ENCODE measurements around the gene FSTL4.

The FSTL4 gene

DNA sequence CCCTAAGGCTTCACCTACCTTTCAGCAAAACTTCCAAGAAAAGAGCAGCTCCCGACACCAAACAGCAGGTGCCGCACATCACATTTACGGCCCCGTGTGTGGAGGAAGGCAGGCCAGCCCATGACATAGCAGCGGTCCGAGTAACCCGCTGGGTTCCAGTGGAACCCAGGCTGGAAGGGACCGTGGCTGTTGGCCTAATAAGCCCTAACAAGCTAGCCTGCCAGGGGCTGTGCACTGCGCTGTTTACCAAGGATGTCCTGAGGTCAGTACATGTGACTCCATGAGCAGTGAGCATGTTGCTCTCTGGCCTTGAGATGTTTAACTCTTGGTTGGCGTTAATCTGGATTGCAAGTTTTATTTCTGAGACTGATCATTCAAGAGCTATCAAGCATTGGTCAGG is 131.5 kb downstream of the FSTL4 start:
- Histone ChIP-seq H3K79me2 (ENCODE audit: insufficient read depth, low read length) (no peaks in the 10 kb centered on the region), H3K27me3 (ENCODE audit: insufficient read depth, low read length, poor library complexity) (peaks cover 12% of the 10 kb centered on the region), H3K9me3 (ENCODE audit: insufficient read depth, low read length, severe bottlenecking) (no peaks in the 10 kb centered on the region), H3K27ac (ENCODE audit: low read length) (no peak overlapping the region), H3K36me3 (ENCODE audit: insufficient read depth, low read length) (no peaks in the 10 kb centered on the region), H4K20me1 (ENCODE audit: insufficient read depth, low read length) (no peaks in the 10 kb centered on the region), H3K4me1 (ENCODE audit: insufficient read depth, low read length) (no peaks in the 10 kb centered on the region), H2AFZ (ENCODE audit: low read depth, low read length) (no peak overlapping the region), H3K4me2 (ENCODE audit: insufficient read depth, low read length) (no peak overlapping the region), H3K9ac (ENCODE audit: low read depth, low read length) (no peak overlapping the region), H3K4me3 (ENCODE audit: low read depth in 1 of 2, low read length in 2 of 2) (no peak overlapping the region)
- TF ChIP-seq, protein P1, sequence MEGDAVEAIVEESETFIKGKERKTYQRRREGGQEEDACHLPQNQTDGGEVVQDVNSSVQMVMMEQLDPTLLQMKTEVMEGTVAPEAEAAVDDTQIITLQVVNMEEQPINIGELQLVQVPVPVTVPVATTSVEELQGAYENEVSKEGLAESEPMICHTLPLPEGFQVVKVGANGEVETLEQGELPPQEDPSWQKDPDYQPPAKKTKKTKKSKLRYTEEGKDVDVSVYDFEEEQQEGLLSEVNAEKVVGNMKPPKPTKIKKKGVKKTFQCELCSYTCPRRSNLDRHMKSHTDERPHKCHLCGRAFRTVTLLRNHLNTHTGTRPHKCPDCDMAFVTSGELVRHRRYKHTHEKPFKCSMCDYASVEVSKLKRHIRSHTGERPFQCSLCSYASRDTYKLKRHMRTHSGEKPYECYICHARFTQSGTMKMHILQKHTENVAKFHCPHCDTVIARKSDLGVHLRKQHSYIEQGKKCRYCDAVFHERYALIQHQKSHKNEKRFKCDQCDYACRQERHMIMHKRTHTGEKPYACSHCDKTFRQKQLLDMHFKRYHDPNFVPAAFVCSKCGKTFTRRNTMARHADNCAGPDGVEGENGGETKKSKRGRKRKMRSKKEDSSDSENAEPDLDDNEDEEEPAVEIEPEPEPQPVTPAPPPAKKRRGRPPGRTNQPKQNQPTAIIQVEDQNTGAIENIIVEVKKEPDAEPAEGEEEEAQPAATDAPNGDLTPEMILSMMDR (IDR thresholded peaks at IDR 0.05; ENCODE audit: borderline replicate concordance, extremely low read depth, low read length, poor library complexity, severe bottlenecking): no peak
- no peak for TF ChIP-seq EZH2 (IDR thresholded peaks at IDR 0.05; ENCODE audit: borderline replicate concordance, low read depth, low read length, severe bottlenecking)
- no peak for ATAC-seq (ENCODE audit: insufficient read depth, low read depth)
- no peak for DNase-seq

DNA sequence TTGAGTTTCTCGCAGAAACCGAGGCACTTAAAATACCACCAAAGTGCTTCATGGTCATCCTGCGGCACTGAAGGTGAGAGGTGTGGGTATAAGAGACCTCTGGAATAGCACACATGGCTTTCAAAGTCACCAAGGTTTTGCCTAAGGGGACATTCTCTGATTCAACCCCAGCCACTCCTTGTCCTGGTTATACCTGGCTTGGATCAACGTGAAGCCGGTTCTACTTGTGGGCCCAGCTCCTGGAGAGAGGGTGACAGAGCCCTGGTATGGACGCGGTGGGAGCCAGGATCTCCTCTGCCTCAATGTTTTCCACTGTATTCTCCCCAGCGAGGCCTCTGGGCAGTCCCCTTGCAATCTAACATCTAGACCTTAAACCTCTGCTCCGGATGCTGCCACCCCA is 132.0 kb downstream of the FSTL4 start:
- Histone ChIP-seq H3K9ac (ENCODE audit: low read depth, low read length) (no peak overlapping the region), H3K27me3 (ENCODE audit: insufficient read depth, low read length, poor library complexity) (peaks cover 17% of the 10 kb centered on the region), H3K4me2 (ENCODE audit: insufficient read depth, low read length) (no peak overlapping the region), H4K20me1 (ENCODE audit: insufficient read depth, low read length) (no peaks in the 10 kb centered on the region), H2AFZ (ENCODE audit: low read depth, low read length) (no peak overlapping the region), H3K79me2 (ENCODE audit: insufficient read depth, low read length) (no peaks in the 10 kb centered on the region), H3K27ac (ENCODE audit: low read length) (no peak overlapping the region), H3K9me3 (ENCODE audit: insufficient read depth, low read length, severe bottlenecking) (no peaks in the 10 kb centered on the region), H3K4me3 (ENCODE audit: low read depth in 1 of 2, low read length in 2 of 2) (no peak overlapping the region), H3K36me3 (ENCODE audit: insufficient read depth, low read length) (no peaks in the 10 kb centered on the region), H3K4me1 (ENCODE audit: insufficient read depth, low read length) (no peaks in the 10 kb centered on the region)
- TF ChIP-seq, protein P1 (IDR thresholded peaks at IDR 0.05; ENCODE audit: borderline replicate concordance, extremely low read depth, low read length, poor library complexity, severe bottlenecking): no peak
- TF ChIP-seq EZH2 (IDR thresholded peaks at IDR 0.05; ENCODE audit: borderline replicate concordance, low read depth, low read length, severe bottlenecking): no peak
- DNase-seq (no peak), ATAC-seq (ENCODE audit: insufficient read depth, low read depth) (no peak)

DNA sequence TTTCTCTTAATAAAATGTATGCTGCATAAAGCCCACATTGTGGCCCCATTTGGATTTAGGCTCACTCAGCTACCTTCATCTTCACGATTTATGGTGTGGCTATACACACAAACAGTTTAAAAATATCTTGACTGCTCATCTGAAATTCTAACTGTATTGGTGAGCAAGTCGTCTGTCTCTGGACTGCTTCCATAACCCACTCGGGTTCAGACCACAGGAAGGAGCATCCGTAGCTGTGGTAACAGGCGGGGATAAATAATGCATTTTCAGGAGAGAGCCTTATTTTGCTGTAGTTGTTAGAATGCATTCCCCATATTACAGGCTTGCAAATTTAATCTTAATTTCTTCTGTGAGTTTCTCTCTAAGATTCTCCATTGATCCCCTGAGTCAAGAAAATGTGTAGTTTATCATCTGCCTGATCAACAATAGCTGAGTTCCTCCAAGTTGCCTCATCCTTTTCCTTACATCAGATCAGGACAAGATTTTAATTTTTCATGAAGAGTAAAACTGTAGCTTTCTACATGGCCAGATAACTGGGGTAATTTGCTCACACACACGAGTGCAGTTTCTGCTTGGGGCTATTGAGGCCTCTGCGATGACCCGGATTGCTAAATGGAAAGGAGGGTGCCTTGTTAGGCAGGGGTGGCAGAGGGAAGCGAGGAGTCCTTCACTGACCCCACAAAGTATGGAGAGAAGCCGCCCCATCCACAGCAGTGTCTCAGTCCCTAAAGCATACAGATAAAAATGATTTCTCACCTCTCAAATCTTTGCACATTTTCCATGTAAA is 133.9 kb downstream of the FSTL4 start:
- no peak overlapping the region for H3K9ac ChIP-seq (ENCODE audit: low read depth, low read length)
- no peak overlapping the region for H2AFZ ChIP-seq (ENCODE audit: low read depth, low read length)
- no peak for DNase-seq
- H3K4me3 ChIP-seq (ENCODE audit: low read depth in 1 of 2, low read length in 2 of 2): no peak overlapping the region
- H3K36me3 ChIP-seq (ENCODE audit: insufficient read depth, low read length): no peaks in the 10 kb centered on the region
- no peaks in the 10 kb centered on the region for H3K9me3 ChIP-seq (ENCODE audit: insufficient read depth, low read length, severe bottlenecking)
- no peak overlapping the region for H3K4me2 ChIP-seq (ENCODE audit: insufficient read depth, low read length)
- H3K27ac ChIP-seq (ENCODE audit: low read length): no peak overlapping the region
- ATAC-seq (ENCODE audit: insufficient read depth, low read depth): no peak
- no peaks in the 10 kb centered on the region; the same call in 1 of the 2 replicates for H3K4me1 ChIP-seq (ENCODE audit: insufficient read depth, low read length)
- H3K79me2 ChIP-seq (ENCODE audit: insufficient read depth, low read length): no peaks in the 10 kb centered on the region
- H3K27me3 ChIP-seq (ENCODE audit: insufficient read depth, low read length, poor library complexity): peaks cover 20% of the 10 kb centered on the region
- TF ChIP-seq, protein P1 (IDR thresholded peaks at IDR 0.05; ENCODE audit: borderline replicate concordance, extremely low read depth, low read length, poor library complexity, severe bottlenecking): no peak
- no peak for TF ChIP-seq EZH2 (IDR thresholded peaks at IDR 0.05; ENCODE audit: borderline replicate concordance, low read depth, low read length, severe bottlenecking)
- H4K20me1 ChIP-seq (ENCODE audit: insufficient read depth, low read length): no peaks in the 10 kb centered on the region
